GM12878 (cell line): ENCODE measurements around the gene CAPNS1. TPM values are rescaled to one million over a fixed set of nuclear protein-coding genes. Genes with fewer than 3 reads are reported as not detected.

Experiments
- BHLHE40 ChIP-seq, 2 experiments: fragments of 450-650 bp in 1 of 2; IDR thresholded peaks; 2 replicates each; pipeline ENCODE4 v1.6.1; 2011 to 2017; ENCODE audit warnings: low read depth in 2 of 2, borderline replicate concordance in 1 of 2, improper control_type of control experiment in 1 of 2, low read length in 1 of 2, mild to moderate bottlenecking in 1 of 2
- CBX5 ChIP-seq: sonication (generic); IDR thresholded peaks from 2 replicates; pipeline ENCODE4 v1.6.1; 2016; ENCODE audit warnings: low read depth, moderate library complexity, mild to moderate bottlenecking, inconsistent platforms
- CREB1 ChIP-seq: IDR thresholded peaks from 2 replicates; pipeline ENCODE4 v1.6.1; 2012; ENCODE audit warnings: low read depth, mild to moderate bottlenecking, inconsistent platforms
- DPF2 ChIP-seq: fragments of 450-650 bp; IDR thresholded peaks from 2 replicates; pipeline ENCODE4 v1.6.1; 2017; ENCODE audit warnings: mild to moderate bottlenecking
- FOS ChIP-seq: IDR thresholded peaks from 3 replicates; pipeline ENCODE4 v1.6.1; 2011; ENCODE audit warnings: borderline replicate concordance; ENCODE audit not compliant: insufficient read length; ENCODE audit errors: extremely low read depth
- GATAD2B ChIP-seq: fragments of 450-650 bp; conservative IDR thresholded peaks from 2 replicates; pipeline ENCODE4 v1.6.1; 2017; ENCODE audit warnings: low read depth, mild to moderate bottlenecking, moderate library complexity
- HDAC6 ChIP-seq: fragments of 200-600 bp; sonication (generic); IDR thresholded peaks from one replicate; pipeline ENCODE4 v1.8.0; 2017; ENCODE audit warnings: antibody characterized with exemption; ENCODE audit not compliant: unreplicated experiment
- HDGF ChIP-seq: fragments of 450-650 bp; IDR thresholded peaks from 2 replicates; pipeline ENCODE4 v1.6.1; 2016; ENCODE audit warnings: antibody characterized with exemption
- IKZF1 ChIP-seq: fragments of 450-650 bp; conservative IDR thresholded peaks from 2 replicates; pipeline ENCODE4 v1.6.1; 2017; ENCODE audit warnings: antibody characterized with exemption, mild to moderate bottlenecking
- MAX ChIP-seq: IDR thresholded peaks from 2 replicates; pipeline ENCODE4 v1.6.1; 2012; ENCODE audit warnings: low read depth, low read length, improper control_type of control experiment
- MYC ChIP-seq: IDR thresholded peaks from 2 replicates; pipeline ENCODE4 v1.6.1; 2011; ENCODE audit warnings: mild to moderate bottlenecking, low read length, moderate library complexity, inconsistent platforms; ENCODE audit not compliant: insufficient read depth, insufficient replicate concordance, insufficient read length, severe bottlenecking
- NFYA ChIP-seq: IDR thresholded peaks from 2 replicates; pipeline ENCODE4 v1.6.1; 2011; ENCODE audit warnings: low read depth, mild to moderate bottlenecking, low read length, improper control_type of control experiment, borderline replicate concordance
- PAX8 ChIP-seq: fragments of 450-650 bp; IDR thresholded peaks from 2 replicates; pipeline ENCODE4 v1.6.1; 2017; ENCODE audit warnings: mild to moderate bottlenecking, moderate library complexity
- POLR2A ChIP-seq: IDR thresholded peaks from 2 replicates; pipeline ENCODE4 v1.6.1; 2011; ENCODE audit warnings: low read depth, mild to moderate bottlenecking, low read length
- POLR2AphosphoS2 ChIP-seq: IDR thresholded peaks from 2 replicates; pipeline ENCODE4 v1.6.1; 2011; ENCODE audit warnings: low read depth, mild to moderate bottlenecking, low read length, improper control_type of control experiment, moderate library complexity
- RAD21 ChIP-seq: IDR thresholded peaks from 2 replicates; pipeline ENCODE4 v1.6.1; 2011; ENCODE audit warnings: mild to moderate bottlenecking, low read depth, low read length, moderate library complexity; ENCODE audit not compliant: insufficient read depth
- SIX5 ChIP-seq: IDR thresholded peaks from 2 replicates; pipeline ENCODE4 v1.6.1; 2011; ENCODE audit warnings: mild to moderate bottlenecking, low read depth, low read length, moderate library complexity; ENCODE audit not compliant: severe bottlenecking
- SMC3 ChIP-seq: IDR thresholded peaks from 2 replicates; pipeline ENCODE4 v1.6.1; 2011; ENCODE audit warnings: low read length, improper control_type of control experiment, borderline replicate concordance
- SP1 ChIP-seq: IDR thresholded peaks from one replicate; pipeline ENCODE4 v1.6.1; 2011; ENCODE audit warnings: low read depth, low read length
- SRF ChIP-seq, 2 experiments: IDR thresholded peaks; 2 replicates each; pipeline ENCODE4 v1.6.1; 2011; ENCODE audit warnings: low read depth in 2 of 2, low read length in 2 of 2, mild to moderate bottlenecking in 1 of 2, moderate library complexity in 1 of 2
- SUPT20H ChIP-seq: IDR thresholded peaks from 2 replicates; pipeline ENCODE4 v1.6.1; 2011; ENCODE audit warnings: low read depth, mild to moderate bottlenecking, low read length, moderate library complexity, borderline replicate concordance; ENCODE audit not compliant: control insufficient read depth
- TCF12 ChIP-seq: IDR thresholded peaks from 2 replicates; pipeline ENCODE4 v1.6.1; 2011; ENCODE audit warnings: low read depth, mild to moderate bottlenecking, low read length
- USF1 ChIP-seq: IDR thresholded peaks from 2 replicates; pipeline ENCODE4 v1.6.1; 2011; ENCODE audit warnings: borderline replicate concordance, low read depth, mild to moderate bottlenecking, moderate library complexity, mixed read lengths, low read length; ENCODE audit not compliant: insufficient read depth; ENCODE audit errors: extremely low read length
- WRNIP1 ChIP-seq: IDR thresholded peaks from 2 replicates; pipeline ENCODE4 v1.6.1; 2011; ENCODE audit warnings: low read depth, low read length, improper control_type of control experiment, borderline replicate concordance
- ZNF207 ChIP-seq: fragments of 450-650 bp; IDR thresholded peaks from 2 replicates; pipeline ENCODE4 v1.6.1; 2014; ENCODE audit warnings: antibody characterized with exemption, mild to moderate bottlenecking, borderline replicate concordance
- ZNF217 ChIP-seq: fragments of 450-650 bp; IDR thresholded peaks from 2 replicates; pipeline ENCODE4 v1.6.1; 2017; ENCODE audit warnings: antibody characterized with exemption, mild to moderate bottlenecking
- ZNF274 ChIP-seq: IDR thresholded peaks from one replicate; pipeline ENCODE4 v1.8.0; 2011; ENCODE audit not compliant: insufficient read length, insufficient read depth
- ZZZ3 ChIP-seq: IDR thresholded peaks from 2 replicates; pipeline ENCODE4 v1.6.1; 2011; ENCODE audit warnings: low read depth; ENCODE audit not compliant: control insufficient read depth, insufficient read length
- polyA plus RNA-seq, 11 experiments: library from polyadenylated mRNA; depleted of rRNA in 4 of 11; unstranded in 6 of 11; stranded (reverse) in 5 of 11; fragments of >200 nt; fragmentation: Nextera tagmentation in 4 of 11; fragmentation: Illumina TruSeq in 1 of 11; extraction: Ambion mirVana in 4 of 11; extraction: Trizol in 1 of 11; gene quantifications; 1 replicate in 1 of 11; 2 replicates in 10 of 11; pipeline versions ENCODE4 v1.2.1 to v1.2.3, GENCODE V29; 2011 to 2016; ENCODE audit warnings: inconsistent platforms in 2 of 11, missing spikeins in 2 of 11, low read depth in 1 of 11
- total RNA-seq, 4 experiments: library from RNA; depleted of rRNA in 3 of 4; stranded (reverse); fragments of >200 nt in 3 of 4; fragmentation: Illumina TruSeq in 1 of 4; extraction: Trizol in 1 of 4; gene quantifications; 2 replicates each; pipeline versions ENCODE4 v1.2.1 to v1.2.3, GENCODE V29; 2013 to 2021
- TF ChIP-seq, protein P1 (sequence below): fragments of 450-650 bp; IDR thresholded peaks from 2 replicates; pipeline ENCODE4 v1.6.1; 2018; ENCODE audit warnings: mild to moderate bottlenecking, low read depth, moderate library complexity; ENCODE audit not compliant: partially characterized antibody

The CAPNS1 gene
- total and polyA plus RNA-seq, 10 of the 15 experiments (the other 5 are each of a cell fraction or from before 2014, with no cell fraction given): 96.9 to 562 (median 245) TPM

GRCh38 chr19:36114721-36115452 lies 25.0 kb upstream of the CAPNS1 start, which contains the start of gene POLR2I (continued):
- TF ChIP-seq FOS (peak; percentile 64), POLR2A (peak; percentile 85), ZZZ3 (no peak), MAX (peak; percentile 100), SIX5 (peak; percentile 27), TCF12 (peak; percentile 66; the same call in 1 of the 2 replicates), NFYA (peak; percentile 9), BHLHE40 (IDR thresholded peaks at IDR 0.05; ENCODE audit: borderline replicate concordance in 1 of 2, low read depth in 2 of 2, low read length in 1 of 2) (peak; percentile 98 to 99), ZNF217 (no peak), GATAD2B (0 out of 2 replicates have a peak, but pooled peaks have one; percentile 17), RAD21 (no peak), ZNF207 (peak; percentile 92), SUPT20H (no peak), SP1 (peak; percentile 96), MYC (peak; percentile 98), ZNF274 (no peak), SRF (IDR thresholded peaks at IDR 0.05; ENCODE audit: low read depth in 2 of 2, low read length in 2 of 2) (no peak), HDGF (peak; percentile 89; the same call in 1 of the 2 replicates), WRNIP1 (no peak), IKZF1 (peak; percentile 85), CBX5 (no peak), CREB1 (peak; percentile 63; the same call in 1 of the 2 replicates), HDAC6 (no peak), PAX8 (no peak), USF1 (peak; percentile 78), DPF2 (no peak), SMC3 (no peak), POLR2AphosphoS2 (0 out of 2 replicates have a peak, but pooled peaks have one; percentile 56)
- TF ChIP-seq, protein P1, sequence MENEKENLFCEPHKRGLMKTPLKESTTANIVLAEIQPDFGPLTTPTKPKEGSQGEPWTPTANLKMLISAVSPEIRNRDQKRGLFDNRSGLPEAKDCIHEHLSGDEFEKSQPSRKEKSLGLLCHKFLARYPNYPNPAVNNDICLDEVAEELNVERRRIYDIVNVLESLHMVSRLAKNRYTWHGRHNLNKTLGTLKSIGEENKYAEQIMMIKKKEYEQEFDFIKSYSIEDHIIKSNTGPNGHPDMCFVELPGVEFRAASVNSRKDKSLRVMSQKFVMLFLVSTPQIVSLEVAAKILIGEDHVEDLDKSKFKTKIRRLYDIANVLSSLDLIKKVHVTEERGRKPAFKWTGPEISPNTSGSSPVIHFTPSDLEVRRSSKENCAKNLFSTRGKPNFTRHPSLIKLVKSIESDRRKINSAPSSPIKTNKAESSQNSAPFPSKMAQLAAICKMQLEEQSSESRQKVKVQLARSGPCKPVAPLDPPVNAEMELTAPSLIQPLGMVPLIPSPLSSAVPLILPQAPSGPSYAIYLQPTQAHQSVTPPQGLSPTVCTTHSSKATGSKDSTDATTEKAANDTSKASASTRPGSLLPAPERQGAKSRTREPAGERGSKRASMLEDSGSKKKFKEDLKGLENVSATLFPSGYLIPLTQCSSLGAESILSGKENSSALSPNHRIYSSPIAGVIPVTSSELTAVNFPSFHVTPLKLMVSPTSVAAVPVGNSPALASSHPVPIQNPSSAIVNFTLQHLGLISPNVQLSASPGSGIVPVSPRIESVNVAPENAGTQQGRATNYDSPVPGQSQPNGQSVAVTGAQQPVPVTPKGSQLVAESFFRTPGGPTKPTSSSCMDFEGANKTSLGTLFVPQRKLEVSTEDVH: peak; percentile 48
